Adrenal gland (tissue), 12 donors: Measurements from ENCODE around the gene NUP98. TPM values are rescaled to one million over a fixed set of nuclear protein-coding genes. Genes with fewer than 3 reads are reported as not detected.

Experiments used
- DNase-seq, 7 donors: peaks; one replicate each; pipeline ENCODE4 v3.0.0-alpha.2; 2019 to 2020
- H3K27ac ChIP-seq, 5 donors: fragments of 200-600 bp; sonication (generic) in 4 of 5; 1 replicate in 3 of 5; 2 replicates in 2 of 5; pipeline versions ENCODE4 v1.5.1 to v1.8.0; 2016 to 2020; ENCODE audit warnings: mild to moderate bottlenecking in 1 of 5
- H3K27me3 ChIP-seq: fragments of 200-600 bp; 2 replicates; pipeline ENCODE4 v1.8.0; 2021
- H3K36me3 ChIP-seq, 2 donors: fragments of 200-600 bp; replicated peaks in 1 of 2; 1 replicate in 1 of 2; 2 replicates in 1 of 2; pipeline versions ENCODE4 v1.5.1 to v1.8.0; 2018 to 2022
- H3K4me1 ChIP-seq, 2 donors: fragments of 200-600 bp; replicated peaks in 1 of 2; 1 replicate in 1 of 2; 2 replicates in 1 of 2; pipeline versions ENCODE4 v1.5.1 to v1.8.0; 2018 to 2021
- H3K4me3 ChIP-seq, 4 donors: fragments of 200-600 bp; sonication (generic) in 3 of 4; one replicate each; pipeline ENCODE4 v1.5.1; 2016 to 2018
- H3K9me3 ChIP-seq, 3 donors: fragments of 200-600 bp; sonication (generic) in 1 of 3; replicated peaks in 1 of 3; 1 replicate in 2 of 3; 2 replicates in 1 of 3; pipeline versions ENCODE4 v1.5.1 to v1.8.0; 2016 to 2021
- CTCF ChIP-seq, 6 experiments: fragments of 450-650 bp in 4 of 6; fragments of 200-600 bp in 2 of 6; sonication (generic) in 1 of 6; IDR thresholded peaks; 1 replicate in 5 of 6; 2 replicates in 1 of 6; pipeline versions ENCODE4 v1.5.1 to v1.8.0; 2016 to 2021; ENCODE audit warnings: antibody characterized with exemption in 6 of 6, mild to moderate bottlenecking in 2 of 6, moderate library complexity in 1 of 6
- POLR2A ChIP-seq, 2 donors: fragments of 450-650 bp; IDR thresholded peaks; one replicate each; pipeline ENCODE4 v1.6.1; 2017; ENCODE audit warnings: antibody characterized with exemption in 2 of 2, mild to moderate bottlenecking in 2 of 2, moderate library complexity in 1 of 2
- WGBS, 4 donors: extraction: QIAGEN DNeasy Blood & Tissue Kit in 2 of 4; methylation state at CpG; one replicate each; pipeline versions ENCODE4 v1.1.5 to v1.1.7; 2013 to 2017; 5-methylcytosine and 5-hydroxymethylcytosine counted together
- intact Hi-C, 2 donors: fragments of 100-400 bp; cut with DNase I; formaldehyde crosslinking; loops; one replicate each; pipeline versions ENCODE4 v1.14.1 to v1.15.0; 2022 to 2023
- polyA plus RNA-seq, 3 donors: library from polyadenylated mRNA; stranded (reverse); fragments of 200-250 nt in 2 of 3; fragments of 350-450 nt in 1 of 3; fragmentation: Illumina TruSeq in 1 of 3; extraction: RNeasy Lipid Tissue Mini Kit (QIAGEN cat#74804) in 1 of 3; gene quantifications; one replicate each; pipeline ENCODE4 v1.2.3, GENCODE V29; 2013 to 2014
- small RNA-seq, 2 donors: library from RNA; depleted of rRNA; stranded (forward); fragments of <200 nt; gene quantifications; one replicate each; pipeline ENCODE3, GENCODE V24; 2016
- total RNA-seq, 9 donors: library from RNA; depleted of rRNA in 4 of 9; stranded (reverse); fragments of >200 nt in 4 of 9; fragments of 120-200 nt in 1 of 9; fragmentation: NEBNext Ultra II Directional in 1 of 9; extraction: Animal tissue kit (Norgen Biotek cat#: 25700) in 1 of 9; gene quantifications; one replicate each; pipeline versions ENCODE4 v1.1.0 to v1.2.4, GENCODE V29; 2013 to 2023
- donor health status: healthy with polysubstance abuse.
- donor health status: Bipolar disorder and iron deficiency.
- donor health status: DM: yes; HTN: yes; CAD: no.
- donor health status: DM: no; HTN: no; CAD: no.
- donor health status: DM: no; HTN: no; CAD: no.
- donor health status: DM: yes; HTN: yes; CAD: no.

NUP98 gene
- total and polyA plus RNA-seq, 12 donors, result 14.6 to 226 (median 56.9) TPM

GRCh38 chr11:3626250-3626960 is 170.9 kb downstream of the NUP98 start:
- no peaks in the 10 kb centered on the region for H3K4me1 ChIP-seq
- no peaks in the 10 kb centered on the region for H3K27me3 ChIP-seq
- peak overlapping the region in 1 of 4 donors; percentile 15 for H3K4me3 ChIP-seq
- no peaks in the 10 kb centered on the region for H3K9me3 ChIP-seq
- 74 to 85% (median 77%) methylated on average over 17 to 23 of the region's 23 CpGs for WGBS, 4 donors
- H3K36me3 ChIP-seq, result no peaks in the 10 kb centered on the region
- no peak for TF ChIP-seq POLR2A (IDR thresholded peaks at IDR 0.05)
- no peak for TF ChIP-seq CTCF (IDR thresholded peaks at IDR 0.05)
- intact Hi-C loops, result no loop called here
- H3K27ac ChIP-seq, result no peak overlapping the region
- peak; percentile 32 to 73 (median 64) for DNase-seq

Small RNA genes within 50 kb of the gene (small RNA-seq; reads per million reads assigned to genes)
- gene RF00019 (0 reads per million in 2 donors), gene RNU6-1143P (0 reads per million in 2 donors), gene RNU7-50P (0 reads per million in 2 donors)

Other genes with a start within 250 kb of the NUP98 start
- under 1 TPM in 5 of 9 donors, not detected in 4; 0.28 to 0.78 (median 0.46) TPM for gene ART5, start 155.6 kb downstream of the NUP98 start, total RNA-seq
- gene ART5, start 155.6 kb downstream of the NUP98 start, polyA plus RNA-seq, result under 1 TPM in 2 of 3 donors, not detected in 1; 0.13 to 0.15 TPM
- gene ART1, start 152.4 kb downstream of the NUP98 start, total RNA-seq, result 1 to 10 TPM in 1 of 9 donors, under 1 TPM in 3, not detected in 5; 0.46 to 5.2 (median 0.53) TPM
- gene ART1, start 152.4 kb downstream of the NUP98 start, polyA plus RNA-seq, result not detected
- 1 to 10 TPM in 2 of 9 donors, under 1 TPM in 5, not detected in 2; 0.46 to 1.3 (median 0.80) TPM for gene CHRNA10, start 126.2 kb downstream of the NUP98 start, total RNA-seq
- gene CHRNA10, start 126.2 kb downstream of the NUP98 start, polyA plus RNA-seq, result 1 to 10 TPM in 2 of 3 donors, under 1 TPM in 1; 0.13 to 3.0 (median 2.2) TPM
- gene PGAP2, start 11.0 kb upstream of the NUP98 start, total RNA-seq, result 10 to 100 TPM in 8 of 9 donors, 1 to 10 TPM in 1; 4.6 to 32.5 (median 19.2) TPM
- 10 to 100 TPM; 17.2 to 44.0 (median 21.9) TPM for gene PGAP2, start 11.0 kb upstream of the NUP98 start, polyA plus RNA-seq
- gene RHOG, start 43.4 kb upstream of the NUP98 start, total RNA-seq, result 10 to 100 TPM; 21.4 to 91.2 (median 53.7) TPM
- gene RHOG, start 43.4 kb upstream of the NUP98 start, polyA plus RNA-seq, result 10 to 100 TPM; 28.7 to 49.4 (median 38.4) TPM
- gene STIM1, start 58.1 kb upstream of the NUP98 start, total RNA-seq, result 10 to 100 TPM in 8 of 9 donors, 1 to 10 TPM in 1; 7.8 to 44.1 (median 34.4) TPM
- gene STIM1, start 58.1 kb upstream of the NUP98 start, polyA plus RNA-seq, result 10 to 100 TPM; 13.4 to 23.0 (median 17.2) TPM